Mucosa of gallbladder (tissue), 1 donor: Measurements from ENCODE around the gene FYB1. TPM values are rescaled to one million over a fixed set of nuclear protein-coding genes. Genes with fewer than 3 reads are reported as not detected.
"Not testable (repeated sequence)": the region's sequence is repeated elsewhere in the genome, so short reads cannot be mapped to it uniquely, and the experiment has no call there.

ENCODE experiments used
- DNase-seq: peaks from one replicate; pipeline ENCODE4 v3.0.0-alpha.2; 2020; ENCODE audit warnings: low spot score
- total RNA-seq: library from RNA; stranded (reverse); gene quantifications from one replicate; pipeline ENCODE4 v1.2.1, GENCODE V29; 2021
- donor health status: DM: no; HTN: no; CAD: no.

FYB1 gene
- total RNA-seq, 1 donor from 2014 or later = 24.7 TPM

DNA sequence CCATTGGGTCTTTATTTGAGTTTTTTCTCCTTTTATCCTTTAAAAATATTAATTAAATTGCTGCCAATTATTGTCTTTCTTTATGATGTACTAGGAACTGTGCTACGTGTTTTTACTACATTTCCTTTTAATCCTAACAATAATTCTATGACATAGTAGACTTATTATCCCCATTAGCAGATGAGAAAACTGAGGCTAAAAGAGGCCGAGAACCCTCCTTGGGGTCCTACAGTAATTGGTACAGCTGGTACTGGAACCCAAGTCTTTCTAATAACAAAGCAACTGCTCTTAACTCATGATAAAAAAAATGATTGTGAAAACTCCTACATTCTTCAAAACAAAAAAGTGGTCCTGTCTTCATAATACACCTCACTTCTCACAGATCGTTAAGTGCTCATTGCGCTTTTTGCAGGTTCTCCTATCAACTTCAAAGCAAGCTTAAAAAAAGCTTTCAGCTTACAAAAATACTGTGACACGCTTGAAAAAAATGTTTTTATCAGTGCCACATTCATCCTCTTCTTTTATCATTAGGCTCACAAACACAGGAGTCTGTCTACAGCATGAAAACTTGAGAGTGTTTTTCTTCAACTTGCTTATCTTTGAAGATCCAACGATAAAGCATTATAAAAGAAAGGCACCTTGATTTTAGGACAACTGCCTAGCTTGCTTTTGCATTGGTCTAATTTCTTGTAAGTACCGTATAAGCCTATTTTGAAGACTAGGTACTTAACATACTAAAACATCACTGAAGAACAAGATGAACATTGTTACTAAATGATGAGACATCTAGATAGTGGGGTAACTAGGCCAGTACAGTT lies 32.4 kb downstream of the FYB1 start:
- no peak for DNase-seq

DNA sequence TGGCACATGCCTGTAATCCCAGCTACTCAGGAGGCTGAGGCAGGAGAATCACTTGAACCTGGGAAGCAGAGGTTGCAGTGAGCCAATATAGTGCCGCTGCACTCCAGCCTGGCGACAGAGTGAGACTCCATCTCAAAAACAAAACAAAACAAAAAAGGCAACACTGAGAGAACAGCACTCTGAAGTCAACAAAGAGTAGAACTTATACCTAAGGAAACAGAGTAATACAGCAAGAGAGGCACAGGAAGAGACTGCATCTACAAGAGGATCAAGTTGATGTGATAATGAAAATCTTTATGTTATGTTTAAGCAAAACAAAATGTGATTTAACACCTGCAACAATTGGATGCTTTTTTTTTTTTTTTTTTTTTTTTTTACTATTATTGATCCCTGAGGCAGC lies 33.1 kb downstream of the FYB1 start:
- no peak for DNase-seq

DNA sequence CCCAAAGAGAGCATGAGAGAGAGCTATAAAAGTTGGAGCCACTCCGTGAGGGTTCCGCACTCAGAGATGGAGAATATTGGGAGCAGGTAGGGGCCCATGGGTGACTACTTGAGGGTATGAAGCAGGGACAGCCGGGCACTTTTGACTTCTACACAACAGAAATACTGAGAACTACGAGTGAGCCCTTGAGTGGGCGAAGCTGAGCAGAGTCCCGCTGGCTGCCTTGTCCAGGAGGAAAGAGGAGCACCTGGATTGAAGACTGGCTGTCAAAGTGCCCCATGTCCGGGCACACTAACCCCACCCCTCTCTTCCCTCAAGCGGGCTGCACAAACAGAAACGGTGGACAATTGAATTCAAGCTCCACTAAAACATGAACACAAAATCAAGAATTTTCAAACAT lies 33.6 kb downstream of the FYB1 start:
- DNase-seq = no peak

GRCh38 chr5:39179561-39179960 lies 39.8 kb downstream of the FYB1 start:
- DNase-seq = not testable (repeated sequence)

DNA sequence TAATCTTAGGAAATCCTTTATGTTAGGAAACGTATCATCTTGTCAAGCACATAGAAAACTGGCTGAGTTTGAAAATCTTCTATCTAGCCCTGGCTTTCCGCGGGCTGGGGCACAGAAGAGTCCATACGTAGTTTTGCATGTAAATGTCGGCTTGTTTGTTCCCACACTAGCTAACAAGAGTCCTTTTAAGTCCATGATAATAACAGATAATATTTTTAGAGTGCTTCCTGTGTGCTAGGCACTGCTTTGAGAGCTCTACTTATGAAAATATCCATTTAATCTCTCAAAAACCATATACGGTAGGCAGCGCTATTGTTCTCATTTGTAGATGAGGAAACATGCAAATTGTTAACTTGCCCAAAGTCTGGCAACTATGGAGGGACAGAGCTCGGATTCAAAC lies 40.5 kb downstream of the FYB1 start:
- no peak for DNase-seq

DNA sequence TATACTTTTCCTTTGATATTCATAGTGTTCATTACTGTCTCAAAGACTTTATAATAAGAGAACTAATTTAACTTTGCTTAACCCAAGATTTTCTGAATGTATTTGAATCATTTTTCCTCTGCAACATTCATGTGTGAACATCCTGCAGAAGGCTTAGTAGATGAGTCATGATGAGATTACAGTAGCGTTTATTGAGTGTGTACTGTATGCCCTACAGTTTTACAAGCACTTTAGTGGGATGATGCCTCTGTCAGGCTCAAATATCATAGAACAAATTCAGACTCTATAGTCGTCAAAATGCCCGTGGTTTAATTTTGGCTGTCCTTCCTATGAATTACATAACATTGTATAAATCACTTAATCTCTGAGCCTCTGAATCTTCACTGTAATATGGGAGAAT lies 41.2 kb downstream of the FYB1 start:
- no peak for DNase-seq

- DNase-seq = no peak
Observed at GRCh38 chr5:39177631-39177964, 41.8 kb downstream of the FYB1 start.

DNA sequence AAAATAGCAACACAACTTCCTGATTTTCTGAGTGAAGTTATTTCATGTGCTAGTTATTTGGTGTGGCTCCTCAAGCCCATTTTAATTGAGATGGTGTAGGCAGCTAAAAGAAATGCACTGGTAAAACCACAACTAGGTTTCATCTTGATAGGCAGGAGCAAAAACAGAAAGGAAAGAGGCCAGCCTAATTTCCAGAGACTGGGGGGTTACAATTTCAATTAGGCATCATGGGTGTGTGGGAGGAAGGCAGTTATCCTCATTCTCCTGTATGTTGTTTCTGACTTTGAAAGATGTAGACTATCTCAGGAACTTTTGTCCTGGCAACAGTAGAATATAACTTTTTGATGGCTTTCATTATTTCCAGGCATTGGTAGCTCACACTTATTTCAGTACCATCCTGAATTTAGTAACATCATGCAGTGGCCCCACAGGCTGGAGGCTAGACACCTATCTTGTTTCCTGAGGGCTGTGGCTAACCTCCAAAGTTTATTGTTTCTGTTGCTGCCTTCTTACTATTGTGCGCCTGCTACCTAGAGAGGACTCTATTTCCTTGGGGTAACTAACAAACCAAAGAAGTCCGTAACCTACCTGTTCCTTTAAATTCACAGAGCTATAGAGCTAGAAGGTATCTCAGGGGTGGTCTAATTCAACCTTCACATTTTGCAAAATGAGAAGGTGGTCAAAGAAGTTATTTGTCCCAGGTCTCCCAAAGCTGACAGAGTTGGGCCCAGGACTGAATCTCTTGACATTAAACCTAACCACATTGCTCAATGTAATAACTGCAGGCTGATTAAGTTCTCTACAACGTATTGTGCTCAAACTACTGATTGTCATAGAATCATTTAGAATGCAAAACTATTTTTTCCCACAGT lies 42.4 kb downstream of the FYB1 start:
- DNase-seq = no peak

DNA sequence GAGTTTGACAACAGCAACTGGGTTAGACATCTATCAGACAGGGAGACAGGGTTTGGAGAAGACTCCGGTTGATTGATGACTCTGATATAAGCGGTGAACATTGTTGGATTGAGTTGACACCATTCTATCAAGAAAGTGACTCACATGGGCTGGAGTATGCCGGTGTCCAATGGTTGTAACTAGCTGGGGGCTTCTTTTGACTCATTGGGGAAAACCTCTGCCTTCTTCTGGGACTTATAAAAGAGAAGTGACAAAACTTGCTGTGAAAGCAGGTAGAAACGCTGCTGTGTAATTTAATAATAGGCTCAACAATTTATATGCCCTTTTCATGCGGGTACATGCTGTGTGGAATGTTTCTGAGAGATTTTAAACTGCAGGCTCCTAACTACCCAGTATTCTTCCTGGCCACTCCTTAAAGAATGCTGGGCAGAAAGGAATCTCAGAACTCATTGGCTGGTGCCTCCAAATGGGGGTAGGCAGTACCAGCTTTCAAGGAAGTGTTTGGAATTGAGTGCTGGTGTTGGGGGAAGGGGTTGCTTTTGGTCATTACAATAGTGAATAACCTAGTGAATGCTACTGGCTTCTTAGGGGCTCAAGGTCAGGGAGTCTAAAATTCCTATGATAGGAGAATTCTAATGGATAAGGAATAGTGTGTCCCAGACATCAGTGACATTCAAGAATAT lies 43.9 kb downstream of the FYB1 start:
- no peak for DNase-seq

DNA sequence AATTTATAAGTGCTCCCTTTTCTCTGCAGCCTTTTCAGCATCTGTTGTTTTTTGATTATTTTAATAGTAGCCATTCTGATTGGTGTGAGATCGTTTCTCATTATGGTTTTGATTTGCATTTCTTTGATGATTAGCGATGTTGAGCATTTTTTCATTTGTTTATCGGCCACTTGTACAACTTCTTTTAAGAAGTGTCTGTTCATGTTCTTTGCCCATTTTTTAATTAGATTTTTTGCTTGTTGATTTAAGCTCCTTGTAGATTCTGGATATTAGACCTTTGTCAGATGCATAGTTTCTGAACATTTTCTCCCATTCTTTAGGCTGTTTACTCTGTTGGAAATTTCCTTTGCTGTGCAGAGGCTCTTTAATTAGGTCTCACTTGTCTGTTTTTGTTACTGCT lies 46.3 kb downstream of the FYB1 start:
- no peak for DNase-seq

DNA sequence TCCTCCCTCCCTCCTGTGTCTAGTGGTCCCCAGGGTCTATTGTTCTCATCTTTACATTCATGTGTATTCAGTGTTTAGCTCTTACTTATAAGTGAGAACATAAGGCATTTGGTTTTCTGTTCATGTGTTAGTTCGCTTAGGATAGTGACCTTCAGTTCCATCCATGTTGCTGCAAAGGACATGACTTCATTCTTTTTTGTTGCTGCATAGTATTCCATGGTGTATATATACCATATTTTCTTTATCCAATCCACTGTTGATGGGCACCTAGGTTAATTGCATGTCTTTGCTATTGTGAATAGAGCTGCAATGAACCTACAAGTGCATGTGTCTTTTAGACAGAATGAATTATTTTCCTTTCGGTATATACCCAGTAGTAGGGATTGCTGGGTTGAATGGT lies 46.8 kb downstream of the FYB1 start:
- no peak for DNase-seq

GRCh38 chr5:39171647-39172046 lies 47.7 kb downstream of the FYB1 start:
- DNase-seq = no peak

DNA sequence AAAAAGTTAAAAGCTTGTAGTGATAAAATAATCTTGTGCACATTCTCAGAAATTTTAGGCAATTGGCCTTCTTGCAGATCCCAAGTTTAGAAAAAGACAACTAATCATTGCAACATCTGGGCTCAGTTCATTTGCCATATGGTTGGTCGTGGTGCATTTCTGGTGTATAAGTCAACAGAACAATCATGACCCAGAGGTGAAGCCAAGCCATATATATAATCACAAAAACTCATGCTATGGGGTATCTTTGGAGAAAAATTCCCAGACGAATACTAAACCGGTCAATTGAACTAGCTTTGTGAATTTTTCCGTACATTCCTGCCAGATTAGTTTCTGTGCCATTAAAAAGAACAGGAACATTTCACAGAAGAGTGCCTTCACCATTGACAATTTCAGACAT lies 50.3 kb downstream of the FYB1 start:
- no peak for DNase-seq

GRCh38 chr5:39167972-39168342 lies 51.4 kb downstream of the FYB1 start:
- no peak for DNase-seq

DNA sequence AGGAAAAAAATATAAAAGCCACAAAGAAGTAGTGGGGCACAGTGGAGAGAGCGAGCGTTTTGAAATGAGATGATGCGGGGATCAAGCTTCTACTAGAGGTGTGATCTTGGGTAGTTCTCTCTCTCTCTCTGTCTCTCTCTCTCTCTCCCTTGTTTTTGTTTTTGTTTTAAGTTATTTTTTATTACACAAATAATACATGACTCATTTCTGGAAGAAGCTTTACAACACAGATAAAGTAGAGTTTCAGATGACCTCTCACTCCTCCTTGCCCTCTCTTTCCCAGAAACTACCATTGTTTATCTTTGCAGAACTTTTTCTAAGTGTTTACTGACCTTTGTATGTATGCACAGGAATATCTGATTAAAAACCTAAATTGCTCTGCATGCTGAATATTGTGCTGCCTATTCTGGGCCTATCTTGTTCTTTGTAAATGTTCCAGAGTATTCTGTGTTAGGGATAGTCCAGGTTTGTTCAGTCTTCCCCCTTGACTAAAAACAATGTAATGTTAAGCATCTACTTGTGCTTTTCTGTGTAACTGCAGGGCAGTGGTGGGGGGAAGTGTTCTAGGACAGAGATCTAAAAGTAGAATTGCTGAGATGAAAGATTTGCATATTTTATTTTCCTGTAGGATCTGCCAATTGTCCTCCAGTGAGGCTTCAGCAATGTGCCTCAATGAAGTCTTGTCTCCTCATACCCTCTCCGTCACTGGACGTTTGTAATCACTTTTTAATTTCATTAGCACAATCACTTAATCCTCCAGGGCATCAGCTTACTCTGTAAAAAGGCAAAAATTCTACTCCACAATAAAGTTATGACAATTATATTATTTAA lies 52.0 kb downstream of the FYB1 start:
- no peak for DNase-seq

DNA sequence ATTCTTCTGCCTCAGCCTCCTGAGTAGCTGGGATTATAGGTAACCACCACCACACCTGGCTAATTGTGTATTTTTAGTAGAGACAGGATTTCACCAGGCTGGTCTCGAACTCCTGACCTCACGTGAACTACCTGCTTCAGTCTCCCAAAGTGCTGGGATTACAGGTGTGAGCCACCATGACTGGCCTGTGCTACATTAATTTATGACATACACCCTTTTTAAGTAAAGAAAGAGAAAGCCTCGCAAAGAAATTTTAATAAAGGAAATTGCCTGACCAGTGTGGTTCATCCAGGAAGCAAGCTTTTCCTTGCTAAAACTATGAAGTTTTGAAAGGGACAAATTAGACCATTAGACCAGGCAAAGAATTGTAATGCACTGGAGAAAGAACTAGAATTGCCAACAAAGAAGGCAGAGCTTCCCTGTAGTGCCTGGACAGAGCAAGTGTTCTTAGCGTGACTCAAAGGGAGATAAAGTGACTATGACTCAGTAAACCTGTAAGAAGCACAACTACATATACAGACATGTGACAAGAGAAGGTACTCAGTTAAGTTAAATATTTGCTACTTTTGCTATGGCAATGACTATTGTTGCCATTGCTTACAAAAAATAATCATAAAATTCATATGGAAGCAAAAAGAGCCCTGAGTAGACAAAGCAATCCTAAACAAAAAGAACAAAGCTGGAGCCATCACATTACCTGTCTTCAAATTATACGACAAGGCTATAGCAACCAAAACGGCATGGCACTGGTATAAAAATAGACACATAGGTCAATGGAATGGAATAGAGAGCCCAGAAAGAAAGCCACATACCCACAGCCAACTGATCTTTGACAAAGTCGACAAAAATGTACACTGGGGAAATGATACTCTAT lies 54.6 kb downstream of the FYB1 start:
- DNase-seq = no peak

- DNase-seq = no peak
Observed at GRCh38 chr5:39164016-39164415, 55.3 kb downstream of the FYB1 start.

GRCh38 chr5:39161578-39161977 lies 57.8 kb downstream of the FYB1 start:
- DNase-seq = no peak

DNA sequence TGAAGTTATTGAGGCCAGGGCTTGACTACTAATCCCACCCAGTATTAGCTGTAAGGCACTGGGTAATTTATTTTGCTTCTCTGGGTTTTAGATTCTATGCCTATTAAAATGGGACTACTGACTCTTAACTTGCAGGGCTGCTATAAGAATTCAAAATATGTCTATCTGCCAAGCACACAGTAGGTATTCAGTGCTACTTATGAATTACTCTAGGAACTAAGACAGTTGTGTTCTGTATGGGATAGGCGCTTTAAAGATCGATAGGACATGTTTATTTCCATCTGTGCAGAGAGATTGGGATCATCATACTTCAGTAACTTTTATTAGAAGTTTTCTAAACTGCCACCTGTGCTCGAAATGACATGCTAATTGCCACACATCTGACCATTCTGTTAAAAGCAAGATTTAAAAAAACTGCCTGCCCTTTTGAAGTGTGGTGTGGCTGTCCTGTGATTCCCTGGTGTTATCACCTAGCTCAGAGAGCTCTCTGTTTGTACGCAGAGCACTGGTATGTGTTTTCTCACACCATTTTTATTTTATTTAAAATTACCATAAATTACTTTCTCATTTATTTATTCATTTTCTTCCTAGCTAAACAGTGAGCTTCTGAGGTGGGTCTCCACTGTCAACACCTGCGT lies 58.7 kb downstream of the FYB1 start:
- DNase-seq = no peak

DNA sequence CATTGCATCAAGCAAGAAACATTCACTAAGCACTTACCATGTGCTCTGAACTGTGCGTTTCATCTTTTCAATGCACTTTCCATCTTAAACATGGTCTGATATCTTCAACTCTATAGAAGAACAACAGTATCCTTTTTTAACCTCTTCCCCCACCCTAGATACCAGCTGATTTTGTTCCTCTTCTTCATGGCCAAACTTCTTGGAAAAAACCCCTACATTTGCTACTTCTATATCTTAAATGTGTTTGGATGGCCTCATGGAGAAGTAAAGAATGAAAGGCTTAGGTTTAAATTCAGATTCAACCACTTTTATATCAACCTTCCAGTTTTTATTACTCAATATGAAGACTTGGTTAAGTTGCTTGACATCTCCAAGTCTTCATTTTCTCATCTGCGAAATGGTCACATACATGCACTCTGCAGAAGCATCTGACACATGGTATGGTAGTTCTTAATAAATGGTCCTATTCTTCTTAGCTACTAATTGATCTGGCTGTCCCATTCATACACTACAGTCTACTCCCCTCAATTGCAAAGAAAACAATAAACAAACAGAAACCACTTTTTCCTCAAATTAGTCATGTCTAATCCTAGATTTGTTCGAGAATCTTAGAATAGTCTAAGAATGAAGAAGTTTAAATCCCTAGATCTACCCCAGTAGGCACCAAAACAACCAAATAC lies 59.4 kb downstream of the FYB1 start:
- DNase-seq = no peak
